GM12878 (cell line): ENCODE data around the gene DLL1. TPM values are rescaled to one million over a fixed set of nuclear protein-coding genes. Genes with fewer than 3 reads are reported as not detected.
"Not testable (repeated sequence)": the region's sequence is repeated elsewhere in the genome, so short reads cannot be mapped to it uniquely, and the experiment has no call there.

Source experiments
- ATAC-seq: fragments of 200-7000 bp; cut with Tn5 transposase; 3 replicates; pipeline ENCODE4 v1.9.1; 2020; ENCODE audit warnings: mild to moderate bottlenecking, moderate library complexity
- BruUV-seq: library from RNA; stranded (reverse); fragments of 400-500 nt; replicated peaks from 2 replicates; lab custom pipeline; 2021; lab: Mats Ljungman, UMichigan
- CTCF ChIA-PET: fragments of 300-600 bp; sonication (Branson Sonifier 250); formaldehyde crosslinking; extraction: SDS; loops from one replicate; lab custom pipeline; 2021; ENCODE audit warnings: inconsistent platforms; lab: Yijun Ruan, JAX
- POLR2A ChIA-PET: fragments of 350-600 bp; formaldehyde crosslinking; extraction: SDS; loops from one replicate; lab custom pipeline; 2021; ENCODE audit warnings: inconsistent platforms; lab: Charles Lee
- RAD21 ChIA-PET: fragments of 300-600 bp; sonication (Branson Sonifier 250); formaldehyde crosslinking; loops from one replicate; lab custom pipeline; 2023; ENCODE audit warnings: antibody characterized with exemption; ENCODE audit not compliant: unreplicated experiment; lab: Charles Lee
- SMC1A ChIA-PET: fragments of 300-600 bp; sonication (Branson Sonifier 250); formaldehyde crosslinking; loops from one replicate; lab custom pipeline; 2023; ENCODE audit not compliant: unreplicated experiment, uncharacterized antibody; lab: Charles Lee
- DNase-seq: peaks from one replicate; pipeline ENCODE4 v3.0.0-alpha.2; 2011; ENCODE audit warnings: low read depth, low spot score
- FAIRE-seq: peaks from 3 replicates; lab custom pipeline; 2011; peaks lifted over from hg19 to GRCh38; lab: Jason Lieb, UNC
- H2AFZ ChIP-seq: 2 replicates; pipeline ENCODE4 v1.6.0; 2011; ENCODE audit warnings: low read depth, low read length, control low read depth; ENCODE audit not compliant: control insufficient read depth
- H3K27ac ChIP-seq: 2 replicates; pipeline ENCODE4 v1.5.1; 2011; ENCODE audit warnings: control low read depth; ENCODE audit not compliant: control insufficient read depth, insufficient read depth
- H3K27me3 ChIP-seq, 2 experiments: replicated peaks in 1 of 2; 2 replicates each; pipeline versions ENCODE4 v1.6.0 to v1.6.1; 2011; ENCODE audit warnings: low read length in 1 of 2; ENCODE audit not compliant: control insufficient read depth in 2 of 2, insufficient read depth in 2 of 2
- H3K36me3 ChIP-seq, 2 experiments: 2 replicates each; pipeline ENCODE4 v1.5.1; 2011; ENCODE audit warnings: low read length in 1 of 2; ENCODE audit not compliant: control insufficient read depth in 2 of 2, insufficient read depth in 2 of 2
- H3K4me1 ChIP-seq: 2 replicates; pipeline ENCODE4 v1.6.1; 2011; ENCODE audit warnings: mild to moderate bottlenecking, low read length, moderate library complexity, mixed read lengths; ENCODE audit not compliant: control insufficient read depth, insufficient read depth
- H3K4me2 ChIP-seq: 2 replicates; pipeline ENCODE4 v1.6.0; 2011; ENCODE audit warnings: control low read depth; ENCODE audit not compliant: control insufficient read depth, insufficient read depth
- H3K4me3 ChIP-seq: fragments of 200-600 bp; sonication (generic); 2 replicates; pipeline ENCODE4 v1.5.1; 2016
- H3K79me2 ChIP-seq: 2 replicates; pipeline ENCODE4 v1.6.0; 2011; ENCODE audit warnings: low read length; ENCODE audit not compliant: control insufficient read depth, insufficient read depth
- H3K9ac ChIP-seq: 2 replicates; pipeline ENCODE4 v1.8.0; 2011; ENCODE audit warnings: low read length, control low read depth, mixed read lengths; ENCODE audit not compliant: control insufficient read depth, insufficient read depth
- H3K9me3 ChIP-seq: replicated peaks from 3 replicates; pipeline ENCODE4 v1.5.1; 2011; ENCODE audit warnings: mild to moderate bottlenecking, low read length; ENCODE audit not compliant: control insufficient read depth, insufficient read depth
- H4K20me1 ChIP-seq: 2 replicates; pipeline ENCODE4 v1.6.0; 2011; ENCODE audit not compliant: control insufficient read depth, insufficient read depth
- BHLHE40 ChIP-seq, 2 experiments: fragments of 450-650 bp in 1 of 2; IDR thresholded peaks; 2 replicates each; pipeline ENCODE4 v1.6.1; 2011 to 2017; ENCODE audit warnings: low read depth in 2 of 2, borderline replicate concordance in 1 of 2, improper control_type of control experiment in 1 of 2, low read length in 1 of 2, mild to moderate bottlenecking in 1 of 2
- HDAC6 ChIP-seq: fragments of 200-600 bp; sonication (generic); IDR thresholded peaks from one replicate; pipeline ENCODE4 v1.8.0; 2017; ENCODE audit warnings: antibody characterized with exemption; ENCODE audit not compliant: unreplicated experiment
- NR2F1 ChIP-seq: fragments of 450-650 bp; conservative IDR thresholded peaks from 2 replicates; pipeline ENCODE4 v1.6.1; 2017; ENCODE audit warnings: mild to moderate bottlenecking
- POLR2AphosphoS5 ChIP-seq: IDR thresholded peaks from 2 replicates; pipeline ENCODE4 v1.6.1; 2011; ENCODE audit warnings: mild to moderate bottlenecking, low read length, inconsistent platforms
- RB1 ChIP-seq: fragments of 450-650 bp; formaldehyde crosslinking; IDR thresholded peaks from 2 replicates; pipeline ENCODE4 v1.6.1; 2017; ENCODE audit warnings: mild to moderate bottlenecking, borderline replicate concordance
- SMARCA5 ChIP-seq: fragments of 450-650 bp; IDR thresholded peaks from 2 replicates; pipeline ENCODE4 v1.6.1; 2017; ENCODE audit warnings: mild to moderate bottlenecking
- SP1 ChIP-seq: IDR thresholded peaks from one replicate; pipeline ENCODE4 v1.6.1; 2011; ENCODE audit warnings: low read depth, low read length
- ZNF592 ChIP-seq: fragments of 450-650 bp; IDR thresholded peaks from 2 replicates; pipeline ENCODE4 v1.6.1; 2017; ENCODE audit warnings: mild to moderate bottlenecking, moderate library complexity
- WGBS: methylation state at CpG from one replicate; pipeline ENCODE4 v1.1.6; 2016; ENCODE audit warnings: low lambda C conversion rate; ENCODE audit not compliant: insufficient replicate concordance, insufficient coverage; ENCODE audit errors: missing lambda C conversion rate; 5-methylcytosine and 5-hydroxymethylcytosine counted together
- in situ Hi-C: fragments of 300-500 bp; cut with MboI; formaldehyde crosslinking; loops from 9 replicates; pipeline ENCODE4 v1.14.3; 2018; ENCODE audit warnings: mixed read lengths
- intact Hi-C: fragments of 100-400 bp; cut with micrococcal nuclease; formaldehyde crosslinking; loops from one replicate; pipeline ENCODE4 v1.14.2; 2022; ENCODE audit not compliant: unreplicated experiment
- polyA plus RNA-seq, 11 experiments: library from polyadenylated mRNA; depleted of rRNA in 4 of 11; unstranded in 6 of 11; stranded (reverse) in 5 of 11; fragments of >200 nt; fragmentation: Nextera tagmentation in 4 of 11; fragmentation: Illumina TruSeq in 1 of 11; extraction: Ambion mirVana in 4 of 11; extraction: Trizol in 1 of 11; gene quantifications; 1 replicate in 1 of 11; 2 replicates in 10 of 11; pipeline versions ENCODE4 v1.2.1 to v1.2.3, GENCODE V29; 2011 to 2016; ENCODE audit warnings: inconsistent platforms in 2 of 11, missing spikeins in 2 of 11, low read depth in 1 of 11
- total RNA-seq, 4 experiments: library from RNA; depleted of rRNA in 3 of 4; stranded (reverse); fragments of >200 nt in 3 of 4; fragmentation: Illumina TruSeq in 1 of 4; extraction: Trizol in 1 of 4; gene quantifications; 2 replicates each; pipeline versions ENCODE4 v1.2.1 to v1.2.3, GENCODE V29; 2013 to 2021

Gene DLL1
- total and polyA plus RNA-seq, 10 of the 15 experiments (the other 5 are each of a cell fraction or from before 2014, with no cell fraction given) = 0.02 to 0.80 (median 0.19) TPM

- TF ChIP-seq HDAC6 (peak; percentile 62), SP1 (no peak), POLR2AphosphoS5 (0 out of 2 replicates have a peak, but pooled peaks have one; percentile 35), RB1 (peak; percentile 39; the same call in 1 of the 2 replicates), SMARCA5 (no peak), ZNF592 (no peak), BHLHE40 (IDR thresholded peaks at IDR 0.05; ENCODE audit: borderline replicate concordance in 1 of 2, low read depth in 2 of 2, low read length in 1 of 2) (peak in 1 of 2 experiments; percentile 18; a peak in 1 of 4 replicates), NR2F1 (0 out of 2 replicates have a peak, but pooled peaks have one; percentile 27)
- TF ChIP-seq, all 136 proteins: peak for 14
These were observed at the start of gene DLL1 (continued) for GRCh38 chr6:170290296-170291128.

GRCh38 chr6:170335199-170335598 is 44.3 kb upstream of the DLL1 start:
- FAIRE-seq, H3K27ac ChIP-seq, H3K27me3 ChIP-seq, H2AFZ ChIP-seq, H3K4me1 ChIP-seq, RAD21 ChIA-PET, H4K20me1 ChIP-seq, H3K79me2 ChIP-seq, ATAC-seq, SMC1A ChIA-PET, in situ Hi-C loops, H3K4me2 ChIP-seq, POLR2A ChIA-PET, intact Hi-C loops, BruUV-seq, H3K9ac ChIP-seq, H3K9me3 ChIP-seq, DNase-seq, H3K4me3 ChIP-seq: not testable (repeated sequence)
- CTCF ChIA-PET = interaction anchor here (1.5 kb wide), 1 partner anchor 182 kb away, joined by 3 read pairs; no protein-coding TSS in a partner anchor
- H3K36me3 ChIP-seq = peaks cover 0 to 11% of the 10 kb centered on the region in 2 experiments; a peak in 2 of 4 replicates
- 98% methylated on average over 3 of the region's 3 CpGs for WGBS
